SK-N-SH (cell line): ENCODE measurements around the gene MMP24OS. TPM values are rescaled to one million over a fixed set of nuclear protein-coding genes. Genes with fewer than 3 reads are reported as not detected.

ENCODE experiments used
- CTCF ChIA-PET: fragments of 300-600, 350-600 bp; formaldehyde crosslinking; extraction: SDS; loops from one replicate; lab custom pipeline; 2021; lab: Yijun Ruan, JAX
- POLR2A ChIA-PET: fragments of 350-600 bp; sonication (Branson Sonifier 250); formaldehyde crosslinking; extraction: SDS; loops from one replicate; lab custom pipeline; 2020; ENCODE audit warnings: antibody characterized with exemption, inconsistent platforms; lab: Yijun Ruan, JAX
- DNase-seq: peaks from one replicate; pipeline ENCODE4 v3.0.0; 2012
- H2AFZ ChIP-seq: fragments of 200-600 bp; sonication (generic); 2 replicates; pipeline ENCODE4 v1.8.1; 2016; ENCODE audit warnings: antibody characterized with exemption, mild to moderate bottlenecking, low read depth
- H3F3A ChIP-seq: fragments of 200-600 bp; sonication (generic); replicated peaks from 2 replicates; pipeline ENCODE3; 2016; ENCODE audit warnings: antibody characterized with exemption, mild to moderate bottlenecking; ENCODE audit not compliant: insufficient read depth
- H3K27ac ChIP-seq, 2 experiments: fragments of 200-500 bp in 1 of 2; fragments of 200-600 bp in 1 of 2; sonication (Bioruptor generic) in 1 of 2; sonication (generic), shearing (Covaris generic) in 1 of 2; 2 replicates each; pipeline versions ENCODE4 v1.5.1 to v1.6.1; 2014 to 2016; ENCODE audit warnings: low read depth in 2 of 2, inconsistent platforms in 1 of 2, low read length in 1 of 2, mild to moderate bottlenecking in 1 of 2, mixed read lengths in 1 of 2
- H3K27me3 ChIP-seq: fragments of 200-600 bp; sonication (generic), shearing (Covaris generic); 2 replicates; pipeline ENCODE4 v1.6.1; 2016; ENCODE audit warnings: mixed run types; ENCODE audit not compliant: insufficient read depth
- H3K36me3 ChIP-seq, 2 experiments: fragments of 200-500 bp in 1 of 2; fragments of 200-600 bp in 1 of 2; sonication (Bioruptor generic) in 1 of 2; sonication (generic) in 1 of 2; replicated peaks in 1 of 2; 2 replicates each; pipeline versions ENCODE3 to v1.5.1; 2014 to 2016; ENCODE audit warnings: low read length in 1 of 2, mild to moderate bottlenecking in 1 of 2; ENCODE audit not compliant: insufficient read depth in 2 of 2, control insufficient read depth in 1 of 2
- H3K4me1 ChIP-seq, 2 experiments: fragments of 200-500 bp in 1 of 2; fragments of 200-600 bp in 1 of 2; sonication (Bioruptor generic) in 1 of 2; sonication (generic), shearing (Covaris generic) in 1 of 2; 2 replicates each; pipeline versions ENCODE4 v1.5.1 to v1.6.1; 2014 to 2016; ENCODE audit warnings: low read depth in 1 of 2, low read length in 1 of 2, mixed run types in 1 of 2; ENCODE audit not compliant: insufficient read depth in 2 of 2, control insufficient read depth in 1 of 2
- H3K4me2 ChIP-seq: fragments of 200-600 bp; sonication (generic), shearing (Covaris generic); 2 replicates; pipeline ENCODE4 v1.6.1; 2017; ENCODE audit warnings: mixed run types
- H3K4me3 ChIP-seq, 2 experiments: fragments of 200-500 bp in 1 of 2; fragments of 200-600 bp in 1 of 2; sonication (Bioruptor generic) in 1 of 2; sonication (generic), shearing (Covaris generic) in 1 of 2; 2 replicates each; pipeline versions ENCODE4 v1.5.1 to v1.8.1; 2014 to 2016; ENCODE audit warnings: low read depth in 2 of 2, inconsistent platforms in 1 of 2, low read length in 1 of 2, mild to moderate bottlenecking in 1 of 2, mixed read lengths in 1 of 2, moderate library complexity in 1 of 2
- H3K79me2 ChIP-seq: fragments of 200-600 bp; sonication (generic); 2 replicates; pipeline ENCODE4 v1.8.1; 2017; ENCODE audit warnings: mild to moderate bottlenecking; ENCODE audit not compliant: insufficient read depth
- H3K9ac ChIP-seq: fragments of 200-600 bp; sonication (generic); 2 replicates; pipeline ENCODE4 v1.6.1; 2017; ENCODE audit warnings: mixed run types
- H3K9me2 ChIP-seq: fragments of 200-600 bp; sonication (generic); 2 replicates; pipeline ENCODE4 v1.6.1; 2017; ENCODE audit warnings: mixed run types
- H3K9me3 ChIP-seq: fragments of 200-600 bp; sonication (generic); 2 replicates; pipeline ENCODE4 v1.6.1; 2017; ENCODE audit warnings: mixed run types, mild to moderate bottlenecking, moderate library complexity
- H4K20me1 ChIP-seq: fragments of 200-600 bp; sonication (generic); 2 replicates; pipeline ENCODE4 v1.6.1; 2017; ENCODE audit warnings: mild to moderate bottlenecking, mixed run types; ENCODE audit not compliant: insufficient read depth
- EP300 ChIP-seq, 2 experiments: IDR thresholded peaks; 2 replicates each; pipeline versions ENCODE4 v1.4.0 to v1.6.1; 2012; ENCODE audit warnings: borderline replicate concordance in 1 of 2, low read depth in 1 of 2, low read length in 1 of 2
- EZH2phosphoT487 ChIP-seq: fragments of 200-600 bp; sonication (generic); IDR thresholded peaks from 2 replicates; pipeline ENCODE4 v1.6.1; 2017; ENCODE audit warnings: low read depth, mixed run types, mild to moderate bottlenecking, antibody characterized with exemption, moderate library complexity, borderline replicate concordance
- FOSL2 ChIP-seq: IDR thresholded peaks from 2 replicates; pipeline ENCODE4 v1.4.0; 2012; ENCODE audit warnings: low read depth, mild to moderate bottlenecking, moderate library complexity, borderline replicate concordance
- FOXJ3 ChIP-seq: sonication (generic); formaldehyde crosslinking; IDR thresholded peaks from 2 replicates; pipeline ENCODE4 v1.5.1; 2020; ENCODE audit warnings: mild to moderate bottlenecking, missing genetic modification reagents
- GABPA ChIP-seq: IDR thresholded peaks from 2 replicates; pipeline ENCODE4 v1.4.0; 2012; ENCODE audit warnings: low read depth, mild to moderate bottlenecking
- MEF2A ChIP-seq: IDR thresholded peaks from 2 replicates; pipeline ENCODE4 v1.4.0; 2012; ENCODE audit warnings: low read depth, borderline replicate concordance
- NFIC ChIP-seq: IDR thresholded peaks from 2 replicates; pipeline ENCODE4 v1.4.0; 2012; ENCODE audit warnings: borderline replicate concordance
- NRF1 ChIP-seq: IDR thresholded peaks from 2 replicates; pipeline ENCODE4 v1.6.1; 2012; ENCODE audit warnings: low read depth, mild to moderate bottlenecking, low read length
- RAD21 ChIP-seq: IDR thresholded peaks from 2 replicates; pipeline ENCODE4 v1.6.1; 2012; ENCODE audit warnings: mild to moderate bottlenecking, low read length
- RCOR1 ChIP-seq: fragments of 150-350 bp; IDR thresholded peaks from 2 replicates; pipeline ENCODE4 v1.6.1; 2017; ENCODE audit warnings: antibody characterized with exemption, low read length
- RFX5 ChIP-seq: IDR thresholded peaks from 2 replicates; pipeline ENCODE4 v1.6.1; 2012; ENCODE audit warnings: mild to moderate bottlenecking, improper control_type of control experiment, low read length
- RXRA ChIP-seq: IDR thresholded peaks from 2 replicates; pipeline ENCODE4 v1.4.0; 2012; ENCODE audit warnings: low read depth, mild to moderate bottlenecking, borderline replicate concordance
- SIN3A ChIP-seq: IDR thresholded peaks from 2 replicates; pipeline ENCODE4 v1.6.1; 2012; ENCODE audit warnings: low read depth, mild to moderate bottlenecking, low read length, moderate library complexity, borderline replicate concordance
- SMC3 ChIP-seq: IDR thresholded peaks from 2 replicates; pipeline ENCODE4 v1.6.1; 2012; ENCODE audit warnings: low read depth, low read length, improper control_type of control experiment
- TAF1 ChIP-seq: IDR thresholded peaks from 2 replicates; pipeline ENCODE4 v1.6.1; 2012; ENCODE audit warnings: low read depth, mild to moderate bottlenecking, low read length, moderate library complexity, borderline replicate concordance
- TCF12 ChIP-seq: IDR thresholded peaks from 2 replicates; pipeline ENCODE4 v1.4.0; 2012
- WGBS: methylation state at CpG from one replicate; pipeline ENCODE4 v1.1.6; 2017; ENCODE audit warnings: low lambda C conversion rate; 5-methylcytosine and 5-hydroxymethylcytosine counted together
- polyA plus RNA-seq, 3 experiments: library from polyadenylated mRNA; depleted of rRNA; stranded (reverse); fragments of >200 nt; gene quantifications; 2 replicates each; pipeline ENCODE4 v1.2.3, GENCODE V29; 2012
- TF ChIP-seq, protein P1 (sequence below): IDR thresholded peaks from 2 replicates; pipeline ENCODE4 v1.4.0; 2012; ENCODE audit warnings: low read depth, borderline replicate concordance
- TF ChIP-seq, protein P2 (sequence below): IDR thresholded peaks from 2 replicates; pipeline ENCODE4; 2012
- TF ChIP-seq, protein P3 (sequence below): IDR thresholded peaks from 2 replicates; pipeline ENCODE4 v1.4.0; 2012; ENCODE audit warnings: low read depth
- TF ChIP-seq, protein P4 (sequence below): IDR thresholded peaks from 2 replicates; pipeline ENCODE4 v1.4.0; 2012; ENCODE audit warnings: low read depth, borderline replicate concordance

The MMP24OS gene
- polyA plus RNA-seq, 1 of the 3 experiments (the other 2 are of a cell fraction): 53.1 TPM

DNA sequence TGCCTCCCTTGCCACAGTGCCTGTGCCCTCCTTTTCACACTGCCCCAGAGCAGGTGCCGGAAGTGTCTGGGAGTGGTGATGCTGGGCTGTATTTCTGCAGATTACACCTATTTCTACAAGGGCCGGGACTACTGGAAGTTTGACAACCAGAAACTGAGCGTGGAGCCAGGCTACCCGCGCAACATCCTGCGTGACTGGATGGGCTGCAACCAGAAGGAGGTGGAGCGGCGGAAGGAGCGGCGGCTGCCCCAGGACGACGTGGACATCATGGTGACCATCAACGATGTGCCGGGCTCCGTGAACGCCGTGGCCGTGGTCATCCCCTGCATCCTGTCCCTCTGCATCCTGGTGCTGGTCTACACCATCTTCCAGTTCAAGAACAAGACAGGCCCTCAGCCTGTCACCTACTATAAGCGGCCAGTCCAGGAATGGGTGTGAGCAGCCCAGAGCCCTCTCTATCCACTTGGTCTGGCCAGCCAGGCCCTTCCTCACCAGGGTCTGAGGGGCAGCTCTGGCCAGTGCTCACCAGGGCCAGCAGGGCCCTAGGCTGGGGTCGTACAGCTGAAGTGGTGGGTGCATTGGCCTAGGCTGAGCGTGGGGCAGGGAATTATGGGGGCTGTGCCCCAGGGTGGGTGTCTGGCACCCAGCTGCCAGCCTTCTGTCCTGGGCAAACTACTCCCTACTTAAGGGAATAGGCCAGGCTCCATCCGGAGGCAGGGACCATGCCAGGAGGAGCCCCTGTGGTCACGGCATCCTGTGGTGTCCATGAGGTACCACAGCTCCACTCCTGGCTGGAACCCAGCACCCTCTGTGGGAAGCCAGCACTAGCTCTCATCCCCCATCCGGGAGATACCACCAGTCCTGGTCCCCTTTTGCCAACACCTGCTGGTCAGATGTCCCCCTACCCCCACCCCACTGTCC is 3.5 kb downstream of the MMP24OS start:
- Histone ChIP-seq H3K79me2 (peaks cover 21% of the 10 kb centered on the region), H3K27ac (peak overlapping the region in 1 of 2 experiments; percentile 44; a peak in 1 of 4 replicates), H3K9ac (no peak overlapping the region), H3K36me3 (peaks cover 20 to 39% of the 10 kb centered on the region in 2 experiments), H3F3A (peaks cover 24% of the 10 kb centered on the region), H3K4me1 (peaks cover 6 to 41% of the 10 kb centered on the region in 2 experiments; a peak in 2 of 4 replicates), H3K4me2 (no peak overlapping the region), H3K4me3 (no peak overlapping the region), H4K20me1 (no peaks in the 10 kb centered on the region), H3K9me3 (no peaks in the 10 kb centered on the region), H2AFZ (no peak overlapping the region), H3K9me2 (no peaks in the 10 kb centered on the region), H3K27me3 (no peaks in the 10 kb centered on the region)
- CTCF ChIA-PET: no interaction called here
- 97% methylated on average over 17 of the region's 24 CpGs for WGBS
- POLR2A ChIA-PET: no interaction called here
- no peak for DNase-seq
- TF ChIP-seq NFIC (no peak), RFX5 (no peak), NRF1 (no peak), FOXJ3 (CRISPR knock-in tag) (no peak), SMC3 (no peak), EZH2phosphoT487 (no peak), FOSL2 (no peak), GABPA (no peak), SIN3A (no peak), RAD21 (no peak), TAF1 (no peak), RXRA (no peak), EP300 (IDR thresholded peaks at IDR 0.05; ENCODE audit: borderline replicate concordance in 1 of 2, low read depth in 1 of 2, low read length in 1 of 2) (no peak), MEF2A (no peak), TCF12 (no peak), RCOR1 (no peak)
- TF ChIP-seq, protein P1, sequence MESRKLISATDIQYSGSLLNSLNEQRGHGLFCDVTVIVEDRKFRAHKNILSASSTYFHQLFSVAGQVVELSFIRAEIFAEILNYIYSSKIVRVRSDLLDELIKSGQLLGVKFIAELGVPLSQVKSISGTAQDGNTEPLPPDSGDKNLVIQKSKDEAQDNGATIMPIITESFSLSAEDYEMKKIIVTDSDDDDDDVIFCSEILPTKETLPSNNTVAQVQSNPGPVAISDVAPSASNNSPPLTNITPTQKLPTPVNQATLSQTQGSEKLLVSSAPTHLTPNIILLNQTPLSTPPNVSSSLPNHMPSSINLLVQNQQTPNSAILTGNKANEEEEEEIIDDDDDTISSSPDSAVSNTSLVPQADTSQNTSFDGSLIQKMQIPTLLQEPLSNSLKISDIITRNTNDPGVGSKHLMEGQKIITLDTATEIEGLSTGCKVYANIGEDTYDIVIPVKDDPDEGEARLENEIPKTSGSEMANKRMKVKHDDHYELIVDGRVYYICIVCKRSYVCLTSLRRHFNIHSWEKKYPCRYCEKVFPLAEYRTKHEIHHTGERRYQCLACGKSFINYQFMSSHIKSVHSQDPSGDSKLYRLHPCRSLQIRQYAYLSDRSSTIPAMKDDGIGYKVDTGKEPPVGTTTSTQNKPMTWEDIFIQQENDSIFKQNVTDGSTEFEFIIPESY: no peak
- TF ChIP-seq, protein P2, sequence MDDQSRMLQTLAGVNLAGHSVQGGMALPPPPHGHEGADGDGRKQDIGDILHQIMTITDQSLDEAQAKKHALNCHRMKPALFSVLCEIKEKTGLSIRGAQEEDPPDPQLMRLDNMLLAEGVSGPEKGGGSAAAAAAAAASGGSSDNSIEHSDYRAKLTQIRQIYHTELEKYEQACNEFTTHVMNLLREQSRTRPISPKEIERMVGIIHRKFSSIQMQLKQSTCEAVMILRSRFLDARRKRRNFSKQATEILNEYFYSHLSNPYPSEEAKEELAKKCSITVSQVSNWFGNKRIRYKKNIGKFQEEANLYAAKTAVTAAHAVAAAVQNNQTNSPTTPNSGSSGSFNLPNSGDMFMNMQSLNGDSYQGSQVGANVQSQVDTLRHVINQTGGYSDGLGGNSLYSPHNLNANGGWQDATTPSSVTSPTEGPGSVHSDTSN: no peak
- TF ChIP-seq, protein P3, sequence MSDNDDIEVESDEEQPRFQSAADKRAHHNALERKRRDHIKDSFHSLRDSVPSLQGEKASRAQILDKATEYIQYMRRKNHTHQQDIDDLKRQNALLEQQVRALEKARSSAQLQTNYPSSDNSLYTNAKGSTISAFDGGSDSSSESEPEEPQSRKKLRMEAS: no peak
- TF ChIP-seq, protein P4, sequence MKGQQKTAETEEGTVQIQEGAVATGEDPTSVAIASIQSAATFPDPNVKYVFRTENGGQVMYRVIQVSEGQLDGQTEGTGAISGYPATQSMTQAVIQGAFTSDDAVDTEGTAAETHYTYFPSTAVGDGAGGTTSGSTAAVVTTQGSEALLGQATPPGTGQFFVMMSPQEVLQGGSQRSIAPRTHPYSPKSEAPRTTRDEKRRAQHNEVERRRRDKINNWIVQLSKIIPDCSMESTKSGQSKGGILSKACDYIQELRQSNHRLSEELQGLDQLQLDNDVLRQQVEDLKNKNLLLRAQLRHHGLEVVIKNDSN: no peak
